CD4-positive, alpha-beta T cell treated with Interferon gamma for 1 hour (primary cell): ENCODE results near the gene USP53.
"Not testable (repeated sequence)": the region's sequence is repeated elsewhere in the genome, so short reads cannot be mapped to it uniquely, and the experiment has no call there.

Experiments
- DNase-seq: peaks from one replicate; pipeline ENCODE4 v3.0.0-alpha.2; 2020

The USP53 gene

GRCh38 chr4:119229908-119230687 lies 17.6 kb downstream of the USP53 start:
- no peak for DNase-seq

- no peak for DNase-seq
Measured at GRCh38 chr4:119231491-119231890, 19.0 kb downstream of the USP53 start.

- DNase-seq: no peak
Measured at GRCh38 chr4:119232286-119232685, 19.8 kb downstream of the USP53 start.

GRCh38 chr4:119233191-119233590 lies 20.7 kb downstream of the USP53 start:
- DNase-seq: no peak

GRCh38 chr4:119233750-119234149 lies 21.2 kb downstream of the USP53 start:
- DNase-seq: no peak

- DNase-seq: no peak
Measured at GRCh38 chr4:119237201-119237600, 24.7 kb downstream of the USP53 start.

- DNase-seq: no peak
Measured at GRCh38 chr4:119237642-119238041, 25.1 kb downstream of the USP53 start.

GRCh38 chr4:119238068-119238722 lies 25.7 kb downstream of the USP53 start:
- no peak for DNase-seq

GRCh38 chr4:119240128-119240527 lies 27.6 kb downstream of the USP53 start:
- DNase-seq: no peak

- DNase-seq: no peak
Measured at GRCh38 chr4:119240568-119240967, 28.1 kb downstream of the USP53 start.

- no peak for DNase-seq
Measured at GRCh38 chr4:119242417-119242816, 29.9 kb downstream of the USP53 start.

- DNase-seq: no peak
Measured at GRCh38 chr4:119243868-119244267, 31.4 kb downstream of the USP53 start.

GRCh38 chr4:119244344-119244743 lies 31.8 kb downstream of the USP53 start:
- no peak for DNase-seq

- DNase-seq: no peak
Measured at GRCh38 chr4:119244832-119245231, 32.3 kb downstream of the USP53 start.

- DNase-seq: no peak
Measured at GRCh38 chr4:119246177-119246733, 33.7 kb downstream of the USP53 start.

GRCh38 chr4:119251037-119251436 lies 38.5 kb downstream of the USP53 start:
- not testable (repeated sequence) for DNase-seq

GRCh38 chr4:119255223-119255622 lies 42.7 kb downstream of the USP53 start:
- not testable (repeated sequence) for DNase-seq

- no peak for DNase-seq
Measured at GRCh38 chr4:119260528-119260927, 48.0 kb downstream of the USP53 start.

- DNase-seq: no peak
Measured at GRCh38 chr4:119261986-119262385, 49.5 kb downstream of the USP53 start.

GRCh38 chr4:119264743-119265142 lies 52.2 kb downstream of the USP53 start:
- DNase-seq: no peak

GRCh38 chr4:119266153-119266552 lies 53.6 kb downstream of the USP53 start:
- DNase-seq: no peak

- DNase-seq: no peak
Measured at GRCh38 chr4:119268466-119268865, 56.0 kb downstream of the USP53 start.

- no peak for DNase-seq
Measured at GRCh38 chr4:119271361-119272085, 59.0 kb downstream of the USP53 start.
